Nephron (organoid): ENCODE results near the gene DGKZ.

ENCODE experiments used
- H3K27ac Mint-ChIP-seq, 3 experiments: 2 replicates each; pipeline ENCODE4 v1.8.0; 2020; ENCODE audit warnings: mixed read lengths in 3 of 3, mild to moderate bottlenecking in 2 of 3, moderate library complexity in 1 of 3
- H3K27me3 Mint-ChIP-seq: 2 replicates; pipeline ENCODE4 v1.8.0; 2021; ENCODE audit warnings: low read depth, mild to moderate bottlenecking, moderate library complexity, mixed read lengths
- H3K36me3 Mint-ChIP-seq: 2 replicates; pipeline ENCODE4 v1.8.0; 2020; ENCODE audit warnings: low read depth, mixed read lengths
- H3K4me1 Mint-ChIP-seq: 2 replicates; pipeline ENCODE4 v1.8.0; 2020; ENCODE audit warnings: mixed read lengths
- H3K4me3 Mint-ChIP-seq, 3 experiments: 2 replicates each; pipeline ENCODE4 v1.8.0; 2020; ENCODE audit warnings: mild to moderate bottlenecking in 3 of 3, mixed read lengths in 3 of 3, moderate library complexity in 2 of 3
- H3K9me3 Mint-ChIP-seq: 2 replicates; pipeline ENCODE4 v1.8.0; 2020; ENCODE audit warnings: mixed read lengths
- TF ChIP-seq, protein P1 (sequence below), 3 experiments: fragments of 200-600 bp; sonication (generic); IDR thresholded peaks; one replicate each; pipeline ENCODE4 v1.5.0; 2021; ENCODE audit warnings: antibody characterized with exemption in 3 of 3; ENCODE audit not compliant: unreplicated experiment in 3 of 3

Gene DGKZ

DNA sequence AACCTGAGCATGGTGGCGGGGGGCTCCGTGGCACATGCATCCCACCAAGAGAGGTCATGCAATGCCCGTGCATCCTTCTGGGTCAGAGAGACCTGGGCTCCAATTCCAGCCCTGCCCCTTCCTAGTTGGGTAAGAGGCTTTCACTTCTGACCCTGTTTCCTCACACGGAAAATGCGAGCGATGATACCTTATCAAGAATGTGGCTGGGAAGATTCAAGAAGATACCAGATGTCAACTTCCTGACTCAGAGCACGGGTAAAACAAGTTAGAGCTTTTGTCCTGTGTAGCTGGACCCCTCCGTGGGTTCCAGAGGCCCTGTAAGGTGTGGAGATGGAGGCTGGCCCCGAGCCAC is 8.7 kb upstream of the DGKZ start:
- H3K27me3 Mint-ChIP-seq: peaks cover 31% of the 10 kb centered on the region

DNA sequence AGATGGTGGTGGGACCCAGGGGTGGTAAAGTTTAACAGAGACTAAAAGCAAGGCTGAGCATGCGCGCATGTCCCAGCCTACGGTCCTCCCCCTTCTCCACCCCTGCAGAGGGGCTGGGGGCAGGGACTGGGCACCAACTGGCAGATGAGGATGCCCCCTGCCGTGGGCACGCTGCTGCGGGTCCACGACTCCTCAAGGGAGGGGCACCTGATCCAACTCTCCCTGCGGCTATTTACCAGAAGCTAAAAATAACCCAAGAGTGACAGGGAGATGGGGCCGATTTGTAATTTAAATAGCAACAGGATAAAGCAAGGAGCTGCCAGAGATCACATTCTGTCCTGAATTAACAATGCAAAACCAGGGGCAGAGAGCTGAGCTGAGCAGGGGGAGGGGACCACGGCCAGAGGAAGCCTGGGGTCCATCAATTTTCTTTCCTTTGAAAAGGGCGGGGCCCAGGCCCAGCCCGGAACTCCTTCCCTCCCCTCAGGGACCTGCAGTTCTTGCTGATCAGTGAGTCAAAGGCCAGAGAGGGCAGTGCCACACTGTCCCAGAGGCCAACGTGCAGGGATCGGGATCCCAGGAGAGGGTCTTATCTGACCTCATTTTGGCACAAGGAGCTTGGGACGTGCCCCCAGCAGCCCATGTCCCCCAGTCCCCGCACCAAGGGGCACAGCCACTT is 8.1 kb upstream of the DGKZ start:
- Mint-ChIP-seq H3K4me1 (peaks cover 55% of the 10 kb centered on the region), H3K4me3 (peak overlapping the region; percentile 29 to 62 (median 39)), H3K27me3 (peaks cover 26% of the 10 kb centered on the region), H3K9me3 (no peaks in the 10 kb centered on the region), H3K36me3 (no peaks in the 10 kb centered on the region), H3K27ac (peak overlapping the region; percentile 42 to 65 (median 64))
- TF ChIP-seq, protein P1, sequence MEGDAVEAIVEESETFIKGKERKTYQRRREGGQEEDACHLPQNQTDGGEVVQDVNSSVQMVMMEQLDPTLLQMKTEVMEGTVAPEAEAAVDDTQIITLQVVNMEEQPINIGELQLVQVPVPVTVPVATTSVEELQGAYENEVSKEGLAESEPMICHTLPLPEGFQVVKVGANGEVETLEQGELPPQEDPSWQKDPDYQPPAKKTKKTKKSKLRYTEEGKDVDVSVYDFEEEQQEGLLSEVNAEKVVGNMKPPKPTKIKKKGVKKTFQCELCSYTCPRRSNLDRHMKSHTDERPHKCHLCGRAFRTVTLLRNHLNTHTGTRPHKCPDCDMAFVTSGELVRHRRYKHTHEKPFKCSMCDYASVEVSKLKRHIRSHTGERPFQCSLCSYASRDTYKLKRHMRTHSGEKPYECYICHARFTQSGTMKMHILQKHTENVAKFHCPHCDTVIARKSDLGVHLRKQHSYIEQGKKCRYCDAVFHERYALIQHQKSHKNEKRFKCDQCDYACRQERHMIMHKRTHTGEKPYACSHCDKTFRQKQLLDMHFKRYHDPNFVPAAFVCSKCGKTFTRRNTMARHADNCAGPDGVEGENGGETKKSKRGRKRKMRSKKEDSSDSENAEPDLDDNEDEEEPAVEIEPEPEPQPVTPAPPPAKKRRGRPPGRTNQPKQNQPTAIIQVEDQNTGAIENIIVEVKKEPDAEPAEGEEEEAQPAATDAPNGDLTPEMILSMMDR (IDR thresholded peaks at IDR 0.05; ENCODE audit: unreplicated experiment in 3 of 3): no peak

More for the DNA sequence above, 8.7 kb upstream of the DGKZ start:
- peak overlapping the region; percentile 4 to 62 (median 21) for H3K4me3 Mint-ChIP-seq
- peaks cover 50% of the 10 kb centered on the region for H3K4me1 Mint-ChIP-seq
- H3K36me3 Mint-ChIP-seq: no peaks in the 10 kb centered on the region
- no peaks in the 10 kb centered on the region for H3K9me3 Mint-ChIP-seq
- TF ChIP-seq, protein P1 (IDR thresholded peaks at IDR 0.05; ENCODE audit: unreplicated experiment in 3 of 3): no peak
- H3K27ac Mint-ChIP-seq: peak overlapping the region; percentile 42 to 65 (median 64)

DNA sequence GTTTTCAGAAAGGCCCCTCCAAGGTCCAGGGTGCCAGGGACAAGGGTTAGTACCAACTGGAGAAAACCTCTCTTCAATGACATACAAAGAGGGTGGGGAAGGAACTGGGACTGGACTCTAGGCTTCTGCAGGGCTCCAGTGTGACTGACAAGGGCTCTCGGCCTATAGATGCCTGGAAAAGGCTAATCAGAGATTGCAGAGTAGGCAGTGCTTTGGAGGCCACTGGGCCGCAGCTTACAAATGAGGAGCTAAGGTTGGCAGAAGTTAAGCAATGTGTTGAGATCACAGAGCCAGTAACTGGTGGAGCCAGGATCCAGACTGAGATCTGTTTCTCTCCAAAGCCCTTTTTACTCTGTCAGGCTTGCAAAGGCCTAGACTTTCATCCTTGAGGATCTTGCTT is 7.4 kb upstream of the DGKZ start:
- no peaks in the 10 kb centered on the region for H3K36me3 Mint-ChIP-seq
- no peak overlapping the region for H3K4me3 Mint-ChIP-seq
- peak overlapping the region; percentile 42 to 65 (median 59) for H3K27ac Mint-ChIP-seq
- H3K27me3 Mint-ChIP-seq: peaks cover 21% of the 10 kb centered on the region
- no peaks in the 10 kb centered on the region for H3K9me3 Mint-ChIP-seq
- H3K4me1 Mint-ChIP-seq: peaks cover 60% of the 10 kb centered on the region
- TF ChIP-seq, protein P1 (IDR thresholded peaks at IDR 0.05; ENCODE audit: unreplicated experiment in 3 of 3): no peak

DNA sequence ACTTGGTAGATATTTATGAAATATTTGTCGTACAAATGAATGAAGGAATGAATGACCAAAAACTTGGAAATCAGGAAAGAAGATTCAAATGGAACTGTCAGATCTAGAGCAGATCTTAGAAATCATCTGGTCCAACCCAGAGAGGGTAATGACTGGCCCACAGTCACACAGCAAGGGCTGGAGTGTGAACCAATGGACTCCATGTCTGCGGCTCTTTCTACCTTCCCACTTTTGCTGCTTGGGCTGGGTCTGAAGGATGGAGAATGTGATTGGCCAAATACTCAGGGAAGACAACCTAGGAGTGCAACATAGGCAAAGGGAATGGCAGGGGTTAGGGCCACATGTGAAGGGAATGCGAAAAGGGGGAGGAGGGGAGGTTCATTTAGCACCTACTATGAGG is 5.8 kb upstream of the DGKZ start:
- H3K9me3 Mint-ChIP-seq: no peaks in the 10 kb centered on the region
- no peaks in the 10 kb centered on the region for H3K36me3 Mint-ChIP-seq
- peak overlapping the region; percentile 72 to 88 (median 87) for H3K27ac Mint-ChIP-seq
- H3K4me1 Mint-ChIP-seq: peaks cover 66% of the 10 kb centered on the region
- no peak overlapping the region for H3K4me3 Mint-ChIP-seq
- H3K27me3 Mint-ChIP-seq: peaks cover 16% of the 10 kb centered on the region
- TF ChIP-seq, protein P1 (IDR thresholded peaks at IDR 0.05; ENCODE audit: unreplicated experiment in 3 of 3): no peak

DNA sequence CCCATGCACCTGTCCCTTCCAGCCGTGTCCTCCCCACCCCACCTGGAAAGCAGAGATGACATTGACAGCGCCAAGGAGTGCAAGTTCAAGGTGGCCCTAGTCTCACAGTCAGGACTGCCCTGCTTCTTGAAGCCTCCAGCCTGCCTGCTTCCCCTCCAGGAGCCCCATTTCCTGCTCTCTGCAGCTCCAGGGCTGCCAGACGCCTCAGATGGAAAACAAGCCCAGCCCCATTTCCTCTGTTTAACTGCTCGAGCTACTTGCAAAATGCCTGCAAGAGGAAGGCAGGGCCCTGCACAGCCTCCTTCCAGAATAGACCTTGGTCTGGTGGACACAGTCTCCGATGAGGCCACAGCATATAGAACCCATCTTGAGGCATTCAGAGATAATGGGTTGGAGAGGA is 5.0 kb upstream of the DGKZ start:
- H3K4me3 Mint-ChIP-seq: peak overlapping the region in 1 of 3 experiments; percentile 34
- TF ChIP-seq, protein P1 (IDR thresholded peaks at IDR 0.05; ENCODE audit: unreplicated experiment in 3 of 3): no peak
- peaks cover 15% of the 10 kb centered on the region for H3K27me3 Mint-ChIP-seq
- peaks cover 71% of the 10 kb centered on the region for H3K4me1 Mint-ChIP-seq
- no peaks in the 10 kb centered on the region for H3K36me3 Mint-ChIP-seq
- H3K27ac Mint-ChIP-seq: peak overlapping the region; percentile 72 to 88 (median 87)
- H3K9me3 Mint-ChIP-seq: no peaks in the 10 kb centered on the region

DNA sequence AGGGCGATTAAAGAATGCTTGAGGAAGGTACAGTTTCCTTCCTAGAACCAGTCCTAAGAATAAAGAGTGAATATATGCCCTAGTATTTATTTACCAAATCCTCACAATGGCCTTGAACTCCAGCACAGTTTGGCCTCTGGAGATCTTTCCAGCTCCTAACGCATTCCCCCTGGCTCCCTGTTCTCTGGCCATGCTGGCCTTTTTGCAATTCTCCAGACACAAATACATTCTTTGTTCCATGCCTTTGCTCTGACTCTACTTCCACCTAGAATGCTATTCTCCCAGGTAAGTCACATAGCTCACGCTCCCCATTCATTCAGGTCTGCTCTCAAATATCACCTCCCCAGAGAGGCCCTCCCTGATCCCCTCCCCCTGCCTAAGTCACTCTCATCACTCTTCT is 3.7 kb upstream of the DGKZ start:
- peak overlapping the region in 2 of 3 experiments; percentile 79 to 87 for H3K27ac Mint-ChIP-seq
- H3K36me3 Mint-ChIP-seq: no peaks in the 10 kb centered on the region
- peaks cover 14% of the 10 kb centered on the region for H3K27me3 Mint-ChIP-seq
- H3K9me3 Mint-ChIP-seq: no peaks in the 10 kb centered on the region
- TF ChIP-seq, protein P1 (IDR thresholded peaks at IDR 0.05; ENCODE audit: unreplicated experiment in 3 of 3): no peak
- peak overlapping the region in 1 of 3 experiments; percentile 15 for H3K4me3 Mint-ChIP-seq
- H3K4me1 Mint-ChIP-seq: peaks cover 67% of the 10 kb centered on the region
